Neural crest cell (in vitro differentiated cells): ENCODE data around the gene WSB2. TPM values are rescaled to one million over a fixed set of nuclear protein-coding genes. Genes with fewer than 3 reads are reported as not detected.

Source experiments
- DNase-seq: peaks from one replicate; pipeline ENCODE4 v3.0.0; 2021; ENCODE audit warnings: low read depth, mixed read lengths, low spot score
- H3K27ac Mint-ChIP-seq: one replicate; pipeline ENCODE4 v1.8.0; 2021; ENCODE audit warnings: mild to moderate bottlenecking, mixed read lengths; ENCODE audit not compliant: unreplicated experiment
- H3K27me3 Mint-ChIP-seq: 2 replicates; pipeline ENCODE4 v1.8.0; 2021; ENCODE audit warnings: low read depth, mild to moderate bottlenecking, mixed read lengths
- H3K36me3 Mint-ChIP-seq: 2 replicates; pipeline ENCODE4 v1.8.0; 2021; ENCODE audit warnings: low read depth, mild to moderate bottlenecking, mixed read lengths
- H3K4me1 Mint-ChIP-seq: 2 replicates; pipeline ENCODE4 v1.8.0; 2021; ENCODE audit warnings: mixed read lengths
- H3K4me3 Mint-ChIP-seq: one replicate; pipeline ENCODE4 v1.8.0; 2021; ENCODE audit warnings: mild to moderate bottlenecking, mixed read lengths
- H3K9me3 Mint-ChIP-seq: 2 replicates; pipeline ENCODE4 v1.8.0; 2021; ENCODE audit warnings: mixed read lengths
- total RNA-seq: library from RNA; stranded (reverse); gene quantifications from 2 replicates; pipeline ENCODE4 v1.2.1, GENCODE V29; 2021
- TF ChIP-seq, protein P1 (sequence below): fragments of 200-600 bp; sonication (generic); conservative IDR thresholded peaks from 2 replicates; pipeline ENCODE4 v1.5.0; 2021; ENCODE audit warnings: antibody characterized with exemption, mild to moderate bottlenecking

Gene WSB2
- total RNA-seq, 1 donor from 2014 or later: 78.6 TPM

DNA sequence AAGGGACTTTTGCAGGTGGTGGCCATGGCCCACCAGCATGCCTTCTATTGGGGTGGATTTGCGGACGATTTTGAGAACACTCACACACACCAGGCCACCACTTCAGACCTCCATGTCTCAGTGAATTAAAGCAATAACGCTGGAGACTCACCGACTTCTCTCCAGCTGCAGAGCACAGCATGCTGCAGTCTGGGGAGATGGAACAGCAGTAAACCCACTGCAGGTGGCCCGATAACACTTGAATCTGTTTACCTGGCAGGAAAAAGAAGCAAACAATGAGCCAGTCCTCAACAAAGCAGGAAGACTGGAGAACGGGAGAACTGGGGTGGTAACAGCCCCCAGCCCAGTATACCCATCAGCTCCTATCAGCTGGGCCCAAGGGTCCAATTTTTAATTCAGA, 22.8 kb downstream of the WSB2 start:
- Mint-ChIP-seq H3K9me3 (no peaks in the 10 kb centered on the region), H3K27me3 (no peaks in the 10 kb centered on the region), H3K4me3 (no peak overlapping the region), H3K36me3 (peaks cover 28% of the 10 kb centered on the region), H3K4me1 (peaks cover 5% of the 10 kb centered on the region), H3K27ac (no peak overlapping the region)
- TF ChIP-seq, protein P1, sequence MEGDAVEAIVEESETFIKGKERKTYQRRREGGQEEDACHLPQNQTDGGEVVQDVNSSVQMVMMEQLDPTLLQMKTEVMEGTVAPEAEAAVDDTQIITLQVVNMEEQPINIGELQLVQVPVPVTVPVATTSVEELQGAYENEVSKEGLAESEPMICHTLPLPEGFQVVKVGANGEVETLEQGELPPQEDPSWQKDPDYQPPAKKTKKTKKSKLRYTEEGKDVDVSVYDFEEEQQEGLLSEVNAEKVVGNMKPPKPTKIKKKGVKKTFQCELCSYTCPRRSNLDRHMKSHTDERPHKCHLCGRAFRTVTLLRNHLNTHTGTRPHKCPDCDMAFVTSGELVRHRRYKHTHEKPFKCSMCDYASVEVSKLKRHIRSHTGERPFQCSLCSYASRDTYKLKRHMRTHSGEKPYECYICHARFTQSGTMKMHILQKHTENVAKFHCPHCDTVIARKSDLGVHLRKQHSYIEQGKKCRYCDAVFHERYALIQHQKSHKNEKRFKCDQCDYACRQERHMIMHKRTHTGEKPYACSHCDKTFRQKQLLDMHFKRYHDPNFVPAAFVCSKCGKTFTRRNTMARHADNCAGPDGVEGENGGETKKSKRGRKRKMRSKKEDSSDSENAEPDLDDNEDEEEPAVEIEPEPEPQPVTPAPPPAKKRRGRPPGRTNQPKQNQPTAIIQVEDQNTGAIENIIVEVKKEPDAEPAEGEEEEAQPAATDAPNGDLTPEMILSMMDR: no peak
- DNase-seq: no peak

DNA sequence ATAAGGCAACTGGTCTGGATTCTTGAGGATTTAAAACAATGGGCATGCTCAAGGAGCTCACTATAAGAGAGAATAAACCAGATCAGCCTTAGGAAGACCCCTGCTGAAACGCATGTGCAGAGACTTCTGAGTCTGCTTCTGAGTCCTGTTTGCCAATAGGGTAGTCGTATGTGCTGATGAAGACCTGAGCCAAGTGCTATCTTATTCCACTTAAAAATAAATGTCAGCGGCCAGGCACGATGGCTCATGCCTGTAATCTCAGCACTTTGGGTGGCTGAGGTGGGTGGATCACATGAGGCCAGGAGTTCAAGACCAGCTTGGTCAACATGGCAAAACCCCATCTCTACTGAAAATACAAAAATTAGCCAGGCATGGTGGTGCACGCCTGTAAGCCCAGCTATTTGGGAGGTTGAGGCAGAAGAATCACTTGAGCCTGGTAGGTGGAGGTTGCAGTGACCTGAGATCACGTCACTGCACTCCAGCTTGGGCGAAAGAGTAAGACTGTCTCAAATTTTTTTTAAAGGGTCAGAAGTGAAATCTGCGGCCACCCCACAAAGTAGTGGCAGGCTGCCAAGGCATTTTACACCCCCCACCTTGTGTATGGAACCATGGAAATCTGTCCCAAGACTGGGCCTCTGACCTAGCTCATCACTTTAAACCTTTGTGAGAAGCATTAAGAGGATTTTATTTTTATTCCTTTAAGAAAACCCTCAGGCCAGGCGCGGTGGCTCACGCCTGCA, 24.1 kb downstream of the WSB2 start:
- Mint-ChIP-seq H3K27ac (no peak overlapping the region), H3K9me3 (no peaks in the 10 kb centered on the region)

DNA sequence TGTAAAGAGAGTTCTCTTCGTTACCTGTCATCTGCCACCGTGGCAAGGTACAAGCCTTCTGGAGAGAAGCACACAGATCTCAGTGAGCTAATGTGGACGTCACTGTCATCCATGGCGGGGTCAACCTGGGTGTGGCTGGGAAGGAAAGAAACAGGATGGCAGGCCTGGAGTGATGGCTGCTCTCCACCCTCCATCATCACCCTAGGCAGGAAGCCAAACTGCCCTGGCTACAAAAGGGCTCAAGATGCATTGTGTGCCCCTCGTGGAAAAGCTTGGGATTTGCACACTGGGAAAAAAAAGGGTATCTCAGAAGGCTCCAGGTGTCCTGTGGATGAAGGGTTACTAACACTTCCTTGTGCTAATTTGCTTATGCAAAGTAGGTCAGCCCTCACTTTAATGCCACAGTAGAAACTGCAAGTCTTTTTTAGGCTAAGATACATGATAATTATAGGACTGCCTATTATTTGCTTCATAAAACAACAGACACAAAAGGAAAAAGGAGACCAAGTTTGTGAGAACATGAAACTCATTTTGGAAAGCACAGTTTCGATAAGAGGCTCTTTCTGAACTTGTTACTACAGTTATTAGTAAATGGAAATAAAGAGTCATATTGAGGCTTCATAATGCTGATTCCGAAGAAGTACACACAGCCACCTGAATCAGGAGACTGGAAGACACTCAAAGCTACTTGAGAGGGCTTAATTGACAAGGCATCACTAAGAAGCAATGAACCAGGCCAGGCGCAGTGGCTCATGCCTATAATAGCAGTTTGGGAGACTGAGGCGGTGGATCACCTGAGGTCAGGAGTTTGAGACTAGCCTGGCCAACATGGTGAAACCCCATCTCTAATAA, 25.6 kb downstream of the WSB2 start:
- H3K27ac Mint-ChIP-seq: peak overlapping the region; percentile 15
- H3K9me3 Mint-ChIP-seq: no peaks in the 10 kb centered on the region
- H3K4me3 Mint-ChIP-seq: no peak overlapping the region
- H3K4me1 Mint-ChIP-seq: peaks cover 5% of the 10 kb centered on the region
- no peak for DNase-seq
- H3K27me3 Mint-ChIP-seq: no peaks in the 10 kb centered on the region
- TF ChIP-seq, protein P1: no peak
- H3K36me3 Mint-ChIP-seq: peaks cover 21% of the 10 kb centered on the region

More for the DNA sequence above, 24.1 kb downstream of the WSB2 start:
- H3K27me3 Mint-ChIP-seq: no peaks in the 10 kb centered on the region
- H3K4me1 Mint-ChIP-seq: peaks cover 5% of the 10 kb centered on the region
- TF ChIP-seq, protein P1: no peak
- H3K4me3 Mint-ChIP-seq: no peak overlapping the region
- peaks cover 26% of the 10 kb centered on the region for H3K36me3 Mint-ChIP-seq
- DNase-seq: no peak

DNA sequence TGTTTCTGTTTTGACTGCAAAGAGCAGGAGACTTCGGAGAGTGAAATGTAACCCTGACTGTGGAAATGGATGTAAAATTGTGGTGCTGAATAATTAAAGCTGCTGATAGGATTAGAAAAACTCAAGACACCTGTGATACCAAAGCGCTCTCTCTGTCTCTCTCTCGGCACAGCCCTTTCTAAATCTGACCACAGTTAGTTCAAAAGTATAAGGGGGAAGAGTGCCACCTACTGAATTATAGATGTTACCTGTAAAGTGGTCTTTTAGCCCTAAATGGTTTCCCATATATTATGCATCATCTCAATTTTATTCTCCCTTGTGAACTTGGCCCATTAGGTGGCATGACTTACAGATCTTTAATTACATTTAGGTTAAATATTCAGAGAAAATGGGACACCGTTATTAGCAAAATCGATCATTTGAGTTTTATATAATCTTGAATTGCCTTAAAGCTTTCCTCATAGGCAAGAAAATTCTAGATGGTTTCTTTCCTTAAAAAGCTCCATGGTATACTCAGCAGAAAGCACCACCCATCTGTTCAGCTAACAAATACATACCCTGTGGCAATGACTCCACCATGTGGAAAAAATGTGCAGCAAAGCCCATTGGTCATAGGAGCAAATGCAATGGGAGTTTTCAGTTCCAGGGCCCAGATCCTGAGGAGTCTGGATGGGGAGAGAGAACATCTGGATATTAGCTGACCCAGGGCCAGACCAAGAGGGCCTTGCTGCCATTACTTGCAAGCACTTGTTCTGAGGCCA, 26.4 kb downstream of the WSB2 start:
- Mint-ChIP-seq H3K27ac (peak overlapping the region; percentile 15), H3K9me3 (no peaks in the 10 kb centered on the region), H3K36me3 (peaks cover 22% of the 10 kb centered on the region), H3K4me1 (peaks cover 5% of the 10 kb centered on the region), H3K4me3 (no peak overlapping the region), H3K27me3 (no peaks in the 10 kb centered on the region)
- no peak for DNase-seq
- TF ChIP-seq, protein P1: peak; percentile 55

DNA sequence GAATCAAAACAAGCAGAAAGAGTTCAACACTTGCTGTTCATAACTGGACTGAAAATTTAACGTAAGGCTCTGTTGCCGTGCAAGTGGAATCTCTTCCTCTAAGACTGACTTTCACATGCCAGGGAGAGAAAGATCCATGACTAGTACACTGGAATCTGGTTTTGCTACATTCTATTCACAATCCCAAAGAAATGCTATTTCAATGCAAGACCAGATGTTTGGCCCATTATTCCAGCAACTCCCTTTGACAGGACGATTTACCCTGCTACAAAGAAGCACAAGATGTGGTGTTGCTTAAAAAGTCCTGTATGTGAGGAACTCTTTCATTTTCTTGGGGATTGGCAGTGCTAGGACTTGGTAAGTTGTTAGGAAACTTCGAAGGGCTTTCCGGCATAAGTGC, 27.1 kb downstream of the WSB2 start:
- Mint-ChIP-seq H3K9me3 (no peaks in the 10 kb centered on the region), H3K4me3 (no peak overlapping the region), H3K27ac (peak overlapping the region; percentile 58), H3K27me3 (no peaks in the 10 kb centered on the region), H3K36me3 (peaks cover 25% of the 10 kb centered on the region), H3K4me1 (peaks cover 5% of the 10 kb centered on the region)
- TF ChIP-seq, protein P1: no peak
- DNase-seq: no peak
